SU-DHL-6 (cell line): ENCODE measurements around the gene OSGIN1.

Experiments
- H2AFZ ChIP-seq: fragments of 200-600 bp; sonication (generic); 2 replicates; pipeline ENCODE4 v1.6.1; 2014; ENCODE audit warnings: low read depth, mild to moderate bottlenecking, moderate library complexity, mixed read lengths, antibody characterized with exemption, low read length; ENCODE audit not compliant: severe bottlenecking
- H3F3A ChIP-seq: fragments of 200-600 bp; shearing (Covaris generic); 2 replicates; pipeline ENCODE4 v1.6.0; 2016; ENCODE audit warnings: antibody characterized with exemption, mild to moderate bottlenecking; ENCODE audit not compliant: insufficient read depth
- H3K27ac ChIP-seq: fragments of 200-600 bp; sonication (generic); 2 replicates; pipeline ENCODE4 v1.5.1; 2016; ENCODE audit warnings: low read depth, mild to moderate bottlenecking, low read length, moderate library complexity, mixed read lengths
- H3K27me3 ChIP-seq: fragments of 200-600 bp; sonication (generic), shearing (Covaris generic); 2 replicates; pipeline ENCODE4 v1.6.0; 2014; ENCODE audit warnings: mild to moderate bottlenecking, low read length
- H3K36me3 ChIP-seq: fragments of 200-600 bp; sonication (generic); 2 replicates; pipeline ENCODE4 v1.6.1; 2014; ENCODE audit warnings: mild to moderate bottlenecking, low read length, mixed read lengths
- H3K4me2 ChIP-seq: fragments of 300-600, 200-600 bp; shearing (Covaris generic), sonication (generic); 2 replicates; pipeline ENCODE4 v1.6.0; 2014; ENCODE audit warnings: low read length, low read depth, mild to moderate bottlenecking; ENCODE audit not compliant: poor library complexity, severe bottlenecking
- H3K4me3 ChIP-seq: fragments of 200-600 bp; sonication (generic); 2 replicates; pipeline ENCODE4 v1.5.1; 2014; ENCODE audit warnings: antibody characterized with exemption, low read length, mild to moderate bottlenecking, mixed read lengths; ENCODE audit not compliant: insufficient read depth, poor library complexity, severe bottlenecking
- H3K79me2 ChIP-seq: fragments of 200-600 bp; sonication (generic); 2 replicates; pipeline ENCODE4 v1.6.1; 2014; ENCODE audit warnings: mild to moderate bottlenecking, low read length, moderate library complexity; ENCODE audit not compliant: insufficient read depth
- H3K9ac ChIP-seq: fragments of 200-600 bp; sonication (generic); 2 replicates; pipeline ENCODE4 v1.7.0; 2014; ENCODE audit warnings: mild to moderate bottlenecking, low read length
- H3K9me2 ChIP-seq: fragments of 200-600 bp; sonication (generic); replicated peaks from 2 replicates; pipeline ENCODE4 v1.6.1; 2014; ENCODE audit warnings: low read length; ENCODE audit not compliant: insufficient read depth
- H3K9me3 ChIP-seq: fragments of 200-600 bp; sonication (generic); 2 replicates; pipeline ENCODE4 v1.6.1; 2014; ENCODE audit warnings: low read length, mixed read lengths; ENCODE audit not compliant: insufficient read depth
- H4K20me1 ChIP-seq: fragments of 200-600 bp; sonication (generic); 2 replicates; pipeline ENCODE4 v1.6.1; 2014; ENCODE audit warnings: low read depth, mild to moderate bottlenecking, antibody characterized with exemption, low read length, moderate library complexity, mixed read lengths
- CTCF ChIP-seq: fragments of 200-600 bp; sonication (generic); IDR thresholded peaks from one replicate; pipeline ENCODE4 v1.5.1; 2017; ENCODE audit warnings: antibody characterized with exemption, mild to moderate bottlenecking, low read length, moderate library complexity; ENCODE audit not compliant: insufficient read depth, poor library complexity, severe bottlenecking
- EZH2phosphoT487 ChIP-seq: fragments of 200-600 bp; sonication (generic), shearing (Covaris generic); conservative IDR thresholded peaks from 2 replicates; pipeline ENCODE4 v1.6.1; 2018; ENCODE audit warnings: mild to moderate bottlenecking, antibody characterized with exemption, low read length, moderate library complexity, mixed read lengths

The OSGIN1 gene

DNA sequence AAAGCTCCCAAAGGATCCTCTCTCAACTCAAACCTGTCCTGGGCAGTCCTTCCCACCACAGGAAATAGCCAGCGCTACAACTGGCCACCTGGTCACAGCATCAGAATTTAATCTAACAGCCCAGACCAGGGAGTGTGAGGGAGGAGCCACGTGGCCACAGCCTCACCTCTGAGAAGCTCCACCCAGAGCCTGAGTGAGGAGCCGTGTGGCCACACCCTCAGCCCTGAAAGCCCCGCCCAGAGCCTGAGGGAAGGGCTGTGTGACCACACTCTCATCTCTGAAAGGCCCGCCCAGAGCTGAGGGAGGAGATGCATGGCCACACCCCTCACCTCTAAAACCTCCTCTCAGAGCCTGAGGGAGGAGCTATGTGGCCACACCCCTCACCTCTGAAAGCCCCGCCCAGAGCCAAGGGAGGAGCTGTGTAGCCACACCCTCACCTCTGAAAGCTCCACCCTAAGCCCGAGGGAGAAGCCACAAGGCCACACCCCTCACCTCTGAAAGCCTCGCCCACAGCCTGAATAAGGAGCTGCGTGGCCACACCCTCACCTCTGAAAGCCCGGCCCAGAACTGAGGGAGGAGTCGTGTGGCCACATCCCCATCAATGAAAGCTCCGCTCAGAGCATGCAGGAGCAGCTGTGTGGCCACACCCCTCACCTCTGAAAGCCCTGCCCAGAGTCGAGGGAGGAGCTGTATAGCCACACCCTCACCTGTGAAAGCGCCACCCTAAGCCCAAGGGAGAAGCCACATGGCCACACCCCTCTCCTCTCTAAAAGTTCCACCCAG, 60.9 kb downstream of the OSGIN1 start:
- H3K27me3 ChIP-seq, result no peaks in the 10 kb centered on the region

DNA sequence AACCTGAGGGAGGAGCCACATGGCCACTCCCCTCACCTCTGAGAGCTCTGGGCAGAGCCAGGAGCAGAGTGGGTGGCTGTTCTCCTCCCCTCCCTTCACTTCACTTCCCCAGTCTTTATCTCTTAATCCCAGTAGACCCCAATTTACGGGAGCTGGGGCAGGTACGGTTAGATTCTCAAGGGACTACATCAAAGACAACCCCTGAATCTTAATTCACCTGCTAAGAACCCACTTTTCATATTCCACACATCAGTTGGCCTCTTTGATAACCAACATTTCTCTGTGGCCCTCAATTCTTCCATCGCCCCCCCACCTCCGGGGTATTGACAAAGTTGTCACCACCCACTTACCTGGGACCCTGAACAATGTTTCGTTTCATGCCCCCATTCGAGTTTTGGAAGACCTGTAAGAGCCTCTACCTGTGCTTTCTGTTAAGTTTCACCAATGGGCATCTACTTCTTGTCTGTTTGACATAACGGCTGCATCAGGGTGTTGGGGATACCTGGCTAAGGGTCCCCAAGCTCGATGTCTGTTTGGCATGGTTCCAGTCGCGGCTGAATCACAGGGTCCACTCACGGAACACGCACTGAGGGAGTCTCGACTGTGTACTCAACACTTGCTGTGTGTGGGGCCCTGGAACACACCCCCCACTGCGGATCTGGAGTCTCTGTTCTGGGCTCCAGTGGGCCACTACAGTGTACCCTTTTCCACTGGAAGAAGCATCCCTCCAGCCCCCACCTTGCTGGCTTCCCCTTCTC, 61.7 kb downstream of the OSGIN1 start:
- H3K4me2 ChIP-seq, result no peak overlapping the region
- TF ChIP-seq CTCF, result no peak
- no peak for TF ChIP-seq EZH2phosphoT487
- no peaks in the 10 kb centered on the region for H3F3A ChIP-seq
- no peak overlapping the region for H2AFZ ChIP-seq
- no peak overlapping the region for H3K9ac ChIP-seq
- H3K4me3 ChIP-seq, result no peak overlapping the region
- H3K79me2 ChIP-seq, result no peaks in the 10 kb centered on the region
- H3K36me3 ChIP-seq, result no peaks in the 10 kb centered on the region
- no peaks in the 10 kb centered on the region for H3K9me2 ChIP-seq
- no peaks in the 10 kb centered on the region for H3K27me3 ChIP-seq
- no peak overlapping the region for H3K27ac ChIP-seq
- 0 out of 2 replicates have a peak, but pooled peaks cover 6% of the 10 kb centered on the region for H3K9me3 ChIP-seq
- H4K20me1 ChIP-seq, result no peaks in the 10 kb centered on the region

More for the DNA sequence above, 60.9 kb downstream of the OSGIN1 start:
- Histone ChIP-seq H3K9me3 (0 out of 2 replicates have a peak, but pooled peaks cover 6% of the 10 kb centered on the region), H3K9ac (no peak overlapping the region), H4K20me1 (no peaks in the 10 kb centered on the region), H3K79me2 (no peaks in the 10 kb centered on the region), H2AFZ (no peak overlapping the region), H3K27ac (no peak overlapping the region), H3K4me2 (no peak overlapping the region), H3F3A (no peaks in the 10 kb centered on the region), H3K36me3 (no peaks in the 10 kb centered on the region), H3K9me2 (no peaks in the 10 kb centered on the region), H3K4me3 (no peak overlapping the region)
- TF ChIP-seq EZH2phosphoT487 (no peak), CTCF (no peak)

- H3K9me2 ChIP-seq, result no peaks in the 10 kb centered on the region
- no peaks in the 10 kb centered on the region for H3F3A ChIP-seq
- H3K4me2 ChIP-seq, result no peak overlapping the region
- no peak overlapping the region for H3K4me3 ChIP-seq
- no peaks in the 10 kb centered on the region for H3K36me3 ChIP-seq
- no peak for TF ChIP-seq CTCF
- TF ChIP-seq EZH2phosphoT487, result no peak
- no peaks in the 10 kb centered on the region for H3K79me2 ChIP-seq
- H3K9me3 ChIP-seq, result 0 out of 2 replicates have a peak, but pooled peaks cover 6% of the 10 kb centered on the region
- no peak overlapping the region for H2AFZ ChIP-seq
- H3K9ac ChIP-seq, result no peak overlapping the region
- no peak overlapping the region for H3K27ac ChIP-seq
- no peaks in the 10 kb centered on the region for H4K20me1 ChIP-seq
- H3K27me3 ChIP-seq, result no peaks in the 10 kb centered on the region
These were observed 62.4 kb downstream of the OSGIN1 start for GRCh38 chr16:84015399-84015798.
